Fibroblast of pulmonary artery (primary cell): ENCODE measurements around the gene TTC13.
A peak's percentile ranks its signal among the peaks of the same experiment; 100 is the strongest.

Source experiments
- DNase-seq: peaks from one replicate; pipeline ENCODE4 v3.0.0-alpha.2; 2010; ENCODE audit warnings: low read depth
- H3K4me3 ChIP-seq: replicated peaks from 2 replicates; pipeline ENCODE4 v1.5.1; 2011; ENCODE audit warnings: low read depth, mild to moderate bottlenecking, control low read depth, low read length, moderate library complexity
- TF ChIP-seq, protein P1 (sequence below): IDR thresholded peaks from 2 replicates; pipeline ENCODE4 v1.5.1; 2011; ENCODE audit warnings: mild to moderate bottlenecking, control low read depth, low read length, inconsistent platforms; ENCODE audit errors: missing control alignments

The TTC13 gene

DNA sequence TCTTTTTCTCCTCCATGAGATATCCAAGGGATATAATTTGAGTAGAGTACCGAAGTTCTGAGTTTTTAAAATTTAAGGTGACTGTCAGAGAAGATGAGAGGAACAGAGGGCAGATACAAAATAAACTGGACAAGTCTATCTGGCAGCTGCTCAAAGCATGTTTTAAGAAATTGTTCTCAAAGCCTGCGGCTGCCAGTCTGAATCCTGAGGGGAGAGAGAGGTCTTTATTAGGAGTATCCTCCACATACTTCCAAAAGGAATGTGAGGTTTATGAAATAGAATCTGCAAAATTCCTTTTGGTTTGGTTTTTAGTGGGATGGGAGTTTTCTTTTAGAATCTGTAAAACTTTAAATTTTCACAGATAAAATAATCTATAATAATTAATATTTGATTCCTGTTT is 41.3 kb downstream of the TTC13 start:
- DNase-seq = peak; percentile 3
- H3K4me3 ChIP-seq = no peak overlapping the region

GRCh38 chr1:230936475-230936874 is 42.2 kb downstream of the TTC13 start:
- DNase-seq = no peak
- TF ChIP-seq, protein P1, sequence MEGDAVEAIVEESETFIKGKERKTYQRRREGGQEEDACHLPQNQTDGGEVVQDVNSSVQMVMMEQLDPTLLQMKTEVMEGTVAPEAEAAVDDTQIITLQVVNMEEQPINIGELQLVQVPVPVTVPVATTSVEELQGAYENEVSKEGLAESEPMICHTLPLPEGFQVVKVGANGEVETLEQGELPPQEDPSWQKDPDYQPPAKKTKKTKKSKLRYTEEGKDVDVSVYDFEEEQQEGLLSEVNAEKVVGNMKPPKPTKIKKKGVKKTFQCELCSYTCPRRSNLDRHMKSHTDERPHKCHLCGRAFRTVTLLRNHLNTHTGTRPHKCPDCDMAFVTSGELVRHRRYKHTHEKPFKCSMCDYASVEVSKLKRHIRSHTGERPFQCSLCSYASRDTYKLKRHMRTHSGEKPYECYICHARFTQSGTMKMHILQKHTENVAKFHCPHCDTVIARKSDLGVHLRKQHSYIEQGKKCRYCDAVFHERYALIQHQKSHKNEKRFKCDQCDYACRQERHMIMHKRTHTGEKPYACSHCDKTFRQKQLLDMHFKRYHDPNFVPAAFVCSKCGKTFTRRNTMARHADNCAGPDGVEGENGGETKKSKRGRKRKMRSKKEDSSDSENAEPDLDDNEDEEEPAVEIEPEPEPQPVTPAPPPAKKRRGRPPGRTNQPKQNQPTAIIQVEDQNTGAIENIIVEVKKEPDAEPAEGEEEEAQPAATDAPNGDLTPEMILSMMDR = no peak
- H3K4me3 ChIP-seq = no peak overlapping the region

More for the DNA sequence above, 41.3 kb downstream of the TTC13 start:
- TF ChIP-seq, protein P1 = no peak

DNA sequence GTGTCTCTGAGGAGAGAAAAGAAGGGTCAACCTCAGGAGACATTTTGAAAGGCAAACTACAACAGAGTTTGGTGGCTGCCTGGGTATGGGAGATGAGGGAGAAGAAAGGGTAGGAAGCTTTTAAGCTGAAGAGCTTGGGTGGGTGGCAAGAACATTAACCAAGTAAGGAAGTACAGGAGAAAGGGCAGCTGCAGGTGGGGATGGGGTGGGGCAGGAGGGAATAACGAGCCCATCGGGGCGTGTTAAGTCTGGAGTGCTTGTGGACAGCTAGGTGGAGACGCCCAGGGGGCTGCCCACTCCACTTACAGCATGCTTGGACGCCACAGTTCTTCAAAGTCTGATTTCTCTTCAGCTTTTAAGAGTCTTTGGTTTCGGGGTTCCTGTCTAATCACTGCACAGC is 42.8 kb downstream of the TTC13 start:
- TF ChIP-seq, protein P1 = no peak
- H3K4me3 ChIP-seq = no peak overlapping the region
- DNase-seq = no peak

DNA sequence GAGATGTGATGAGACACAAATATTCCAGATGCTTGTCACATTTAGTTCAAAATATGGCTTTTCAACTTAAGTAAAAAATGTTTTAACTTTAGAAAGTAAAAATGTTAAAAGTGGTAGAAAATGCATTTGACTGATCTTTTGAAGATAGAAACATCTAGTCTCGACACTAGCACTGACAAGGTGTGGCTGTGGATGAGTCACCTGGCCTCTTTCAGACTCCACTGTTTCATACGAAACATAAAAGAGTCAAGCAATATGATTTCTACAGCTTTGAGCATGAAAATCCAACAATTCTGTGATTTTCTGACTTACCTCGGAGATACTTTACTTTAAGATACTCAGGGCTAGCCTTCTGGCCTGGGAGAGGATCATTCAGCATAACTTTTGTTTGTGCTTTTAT is 47.7 kb downstream of the TTC13 start:
- TF ChIP-seq, protein P1 = no peak
- no peak overlapping the region for H3K4me3 ChIP-seq
- no peak for DNase-seq

DNA sequence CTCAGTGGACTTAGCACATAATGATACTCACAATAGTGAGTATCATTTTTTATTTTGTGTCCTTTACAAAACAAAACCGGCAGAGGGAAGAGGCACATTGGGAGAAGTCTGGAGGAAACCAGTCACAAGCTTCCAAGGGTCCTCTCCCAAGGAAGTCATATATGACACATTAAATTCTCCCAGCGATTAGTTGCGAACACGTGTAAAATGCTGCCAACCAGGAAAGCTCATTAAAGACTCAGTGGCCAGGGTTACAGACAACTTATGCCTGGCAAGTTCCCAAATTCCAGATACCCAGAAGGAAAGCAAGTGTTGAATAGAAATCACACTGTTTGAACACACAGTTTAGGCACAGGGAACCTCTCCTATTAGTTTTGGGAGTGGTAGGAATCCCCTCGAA is 52.5 kb downstream of the TTC13 start:
- no peak for DNase-seq
- no peak overlapping the region for H3K4me3 ChIP-seq
- TF ChIP-seq, protein P1 = no peak

DNA sequence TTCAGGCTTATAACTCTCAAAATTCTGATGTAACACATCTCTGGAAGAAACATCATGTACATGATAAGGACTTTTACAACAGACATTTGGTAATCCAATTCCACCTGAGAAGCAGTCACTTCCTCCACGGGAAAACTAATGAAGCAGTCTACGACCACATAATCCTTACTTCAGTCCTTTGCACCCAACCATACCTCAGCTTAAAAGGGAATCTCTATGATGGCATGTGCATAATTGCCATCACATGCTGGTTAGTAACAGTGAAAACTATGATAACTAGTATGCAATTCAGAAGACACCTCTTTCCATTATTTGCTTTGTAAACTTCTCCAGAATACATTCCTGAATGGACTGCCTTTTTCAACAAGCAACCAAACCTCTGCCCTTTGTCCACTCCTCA is 53.1 kb downstream of the TTC13 start:
- TF ChIP-seq, protein P1 = no peak
- DNase-seq = no peak
- no peak overlapping the region for H3K4me3 ChIP-seq

- DNase-seq = no peak
- TF ChIP-seq, protein P1 = no peak
- no peak overlapping the region for H3K4me3 ChIP-seq
These were observed 55.5 kb downstream of the TTC13 start for GRCh38 chr1:230923176-230923575.
